T-helper 1 cell treated with Interleukin-12 subunit alpha and Interleukin-12 subunit beta and Interleukin-4 antibody, amounts not matched to agents 30 μg/mL and 1 μg/mL, for 36 hours (primary cell): ENCODE measurements around the gene TMTC3.

ENCODE experiments used
- H3K27ac Mint-ChIP-seq: one replicate; pipeline ENCODE4 v1.8.0; 2021; ENCODE audit warnings: mild to moderate bottlenecking, mixed read lengths
- H3K27me3 Mint-ChIP-seq: one replicate; pipeline ENCODE4 v1.8.0; 2021; ENCODE audit warnings: low read depth, mixed read lengths
- H3K36me3 Mint-ChIP-seq: one replicate; pipeline ENCODE4 v1.8.0; 2021; ENCODE audit warnings: low read depth, mixed read lengths
- H3K4me1 Mint-ChIP-seq: one replicate; pipeline ENCODE4 v1.8.0; 2021; ENCODE audit warnings: low read depth, mixed read lengths
- H3K4me3 Mint-ChIP-seq: one replicate; pipeline ENCODE4 v1.8.0; 2021; ENCODE audit warnings: mild to moderate bottlenecking, moderate library complexity, mixed read lengths
- H3K9me3 Mint-ChIP-seq: one replicate; pipeline ENCODE4 v1.8.0; 2021; ENCODE audit warnings: mixed read lengths

Gene TMTC3

GRCh38 chr12:88144546-88145468 lies 2.7 kb downstream of the TMTC3 start:
- no peaks in the 10 kb centered on the region for H3K27me3 Mint-ChIP-seq
- peaks cover 27% of the 10 kb centered on the region for H3K4me1 Mint-ChIP-seq

GRCh38 chr12:88145567-88146505 lies 3.7 kb downstream of the TMTC3 start:
- Mint-ChIP-seq H3K27ac (no peak overlapping the region), H3K4me1 (peaks cover 22% of the 10 kb centered on the region)

More at GRCh38 chr12:88144546-88145468, 2.7 kb downstream of the TMTC3 start:
- Mint-ChIP-seq H3K36me3 (peaks cover 8% of the 10 kb centered on the region), H3K4me3 (no peak overlapping the region), H3K9me3 (no peaks in the 10 kb centered on the region), H3K27ac (no peak overlapping the region)

DNA sequence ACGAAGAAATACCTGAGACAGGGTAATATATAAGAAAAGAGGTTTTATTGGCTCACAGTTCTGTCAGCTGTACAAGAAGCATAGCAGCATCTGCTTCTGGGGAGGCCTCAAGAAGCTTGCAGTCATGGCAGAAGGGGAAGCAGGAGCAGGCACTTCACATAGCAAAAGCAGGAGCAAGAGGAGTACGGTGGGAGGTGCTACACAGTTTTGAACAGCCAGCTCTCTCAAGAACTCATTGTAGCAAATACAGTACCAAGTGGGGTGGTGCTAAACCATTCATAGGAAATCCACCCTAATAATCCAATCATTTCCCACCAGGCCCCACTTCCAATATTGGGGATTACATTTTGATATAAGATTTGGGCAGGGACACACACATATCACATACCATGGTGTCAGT lies 8.0 kb downstream of the TMTC3 start:
- H3K27ac Mint-ChIP-seq = no peak overlapping the region
- peaks cover 5% of the 10 kb centered on the region for H3K4me1 Mint-ChIP-seq
- H3K27me3 Mint-ChIP-seq = no peaks in the 10 kb centered on the region
- no peaks in the 10 kb centered on the region for H3K9me3 Mint-ChIP-seq
- H3K36me3 Mint-ChIP-seq = peaks cover 4% of the 10 kb centered on the region
- H3K4me3 Mint-ChIP-seq = no peak overlapping the region

More at GRCh38 chr12:88145567-88146505, 3.7 kb downstream of the TMTC3 start:
- Mint-ChIP-seq H3K4me3 (no peak overlapping the region), H3K27me3 (no peaks in the 10 kb centered on the region), H3K9me3 (no peaks in the 10 kb centered on the region), H3K36me3 (peaks cover 5% of the 10 kb centered on the region)

DNA sequence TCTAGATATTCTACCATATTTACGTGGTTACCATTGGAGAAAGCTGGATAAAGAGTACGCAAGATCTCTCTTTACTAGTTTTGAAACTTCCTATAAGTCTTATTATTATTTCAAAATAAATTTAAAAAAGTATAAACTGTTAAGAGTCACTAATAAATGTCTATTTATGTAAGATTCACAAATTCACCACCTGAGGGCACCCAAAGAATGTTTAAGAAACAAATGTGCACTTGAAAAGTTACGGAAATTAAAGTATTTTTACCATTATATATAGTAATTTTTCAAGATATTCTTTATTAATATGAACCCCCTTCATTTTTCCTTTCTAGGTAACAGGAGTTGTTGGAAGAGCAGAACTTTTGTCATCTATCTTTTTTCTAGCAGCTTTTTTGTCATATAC lies 11.9 kb downstream of the TMTC3 start:
- Mint-ChIP-seq H3K27ac (no peak overlapping the region), H3K4me1 (no peaks in the 10 kb centered on the region), H3K9me3 (no peaks in the 10 kb centered on the region), H3K4me3 (no peak overlapping the region), H3K36me3 (peaks cover 3% of the 10 kb centered on the region), H3K27me3 (no peaks in the 10 kb centered on the region)

DNA sequence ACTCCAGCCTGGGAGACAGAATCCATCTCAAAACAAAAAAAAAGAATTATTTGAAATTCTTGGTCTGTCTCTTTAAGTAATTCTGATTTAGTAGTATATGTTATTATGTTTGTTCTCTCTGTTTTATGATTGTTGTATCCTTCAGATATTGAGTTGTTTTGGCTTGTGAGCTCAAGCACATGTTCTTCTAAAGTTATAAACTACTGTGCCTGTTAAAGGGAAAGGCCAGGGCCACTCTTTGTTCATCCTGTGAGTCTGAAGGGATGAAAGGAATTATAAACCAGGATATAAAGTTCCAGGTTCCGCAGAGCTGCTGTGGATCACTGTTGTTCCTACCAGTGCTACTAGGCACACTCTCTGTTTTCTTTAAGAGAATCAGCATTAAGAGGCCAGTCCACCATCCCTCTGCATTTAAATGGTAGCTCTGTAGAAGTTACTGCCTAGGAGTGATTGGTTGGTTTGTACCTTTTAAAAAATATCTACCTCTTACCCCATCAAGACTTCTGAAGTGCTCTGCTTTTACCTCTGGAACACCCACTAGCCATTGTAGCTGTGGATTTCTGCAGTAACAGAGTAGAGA lies 14.1 kb downstream of the TMTC3 start:
- H3K36me3 Mint-ChIP-seq = peaks cover 3% of the 10 kb centered on the region
- H3K27me3 Mint-ChIP-seq = no peaks in the 10 kb centered on the region
- no peak overlapping the region for H3K4me3 Mint-ChIP-seq
- H3K27ac Mint-ChIP-seq = no peak overlapping the region
- H3K9me3 Mint-ChIP-seq = no peaks in the 10 kb centered on the region
- no peaks in the 10 kb centered on the region for H3K4me1 Mint-ChIP-seq

GRCh38 chr12:88163371-88163770 lies 21.3 kb downstream of the TMTC3 start:
- Mint-ChIP-seq H3K36me3 (peaks cover 15% of the 10 kb centered on the region), H3K9me3 (no peaks in the 10 kb centered on the region), H3K27me3 (no peaks in the 10 kb centered on the region), H3K4me3 (no peak overlapping the region), H3K4me1 (no peaks in the 10 kb centered on the region), H3K27ac (no peak overlapping the region)

GRCh38 chr12:88166179-88166578 lies 24.1 kb downstream of the TMTC3 start:
- Mint-ChIP-seq H3K27ac (no peak overlapping the region), H3K9me3 (no peaks in the 10 kb centered on the region), H3K36me3 (peaks cover 18% of the 10 kb centered on the region), H3K27me3 (no peaks in the 10 kb centered on the region), H3K4me3 (no peak overlapping the region), H3K4me1 (no peaks in the 10 kb centered on the region)

GRCh38 chr12:88167384-88167783 lies 25.3 kb downstream of the TMTC3 start:
- H3K27ac Mint-ChIP-seq = no peak overlapping the region
- H3K27me3 Mint-ChIP-seq = no peaks in the 10 kb centered on the region
- no peaks in the 10 kb centered on the region for H3K9me3 Mint-ChIP-seq
- no peaks in the 10 kb centered on the region for H3K4me1 Mint-ChIP-seq
- peaks cover 22% of the 10 kb centered on the region for H3K36me3 Mint-ChIP-seq
- H3K4me3 Mint-ChIP-seq = no peak overlapping the region

- Mint-ChIP-seq H3K36me3 (peaks cover 28% of the 10 kb centered on the region), H3K27me3 (no peaks in the 10 kb centered on the region)
Measured at GRCh38 chr12:88172844-88173407, 30.8 kb downstream of the TMTC3 start.

DNA sequence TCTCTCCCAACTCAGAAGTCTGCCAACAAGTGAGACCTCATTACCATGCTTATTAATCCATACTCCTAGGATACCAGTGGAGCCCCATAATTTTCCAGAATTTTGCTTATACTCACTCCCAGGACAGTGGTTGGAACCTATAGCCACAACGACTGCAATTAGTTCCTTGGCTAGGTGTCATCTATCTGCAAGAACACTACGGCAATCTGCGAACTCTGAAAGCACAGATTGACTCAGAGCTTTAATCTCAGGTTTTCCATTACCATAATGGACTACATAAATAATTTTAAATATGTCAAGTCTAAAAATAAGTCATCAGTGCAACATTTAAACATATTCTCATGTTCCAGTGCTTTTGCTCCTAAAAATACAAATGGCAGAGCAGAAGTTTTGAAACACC lies 33.4 kb downstream of the TMTC3 start:
- Mint-ChIP-seq H3K27ac (no peak overlapping the region), H3K27me3 (no peaks in the 10 kb centered on the region), H3K36me3 (peaks cover 29% of the 10 kb centered on the region), H3K4me1 (no peaks in the 10 kb centered on the region), H3K4me3 (no peak overlapping the region), H3K9me3 (no peaks in the 10 kb centered on the region)

More at GRCh38 chr12:88172844-88173407, 30.8 kb downstream of the TMTC3 start:
- Mint-ChIP-seq H3K27ac (no peak overlapping the region), H3K4me1 (no peaks in the 10 kb centered on the region), H3K4me3 (no peak overlapping the region), H3K9me3 (no peaks in the 10 kb centered on the region)

DNA sequence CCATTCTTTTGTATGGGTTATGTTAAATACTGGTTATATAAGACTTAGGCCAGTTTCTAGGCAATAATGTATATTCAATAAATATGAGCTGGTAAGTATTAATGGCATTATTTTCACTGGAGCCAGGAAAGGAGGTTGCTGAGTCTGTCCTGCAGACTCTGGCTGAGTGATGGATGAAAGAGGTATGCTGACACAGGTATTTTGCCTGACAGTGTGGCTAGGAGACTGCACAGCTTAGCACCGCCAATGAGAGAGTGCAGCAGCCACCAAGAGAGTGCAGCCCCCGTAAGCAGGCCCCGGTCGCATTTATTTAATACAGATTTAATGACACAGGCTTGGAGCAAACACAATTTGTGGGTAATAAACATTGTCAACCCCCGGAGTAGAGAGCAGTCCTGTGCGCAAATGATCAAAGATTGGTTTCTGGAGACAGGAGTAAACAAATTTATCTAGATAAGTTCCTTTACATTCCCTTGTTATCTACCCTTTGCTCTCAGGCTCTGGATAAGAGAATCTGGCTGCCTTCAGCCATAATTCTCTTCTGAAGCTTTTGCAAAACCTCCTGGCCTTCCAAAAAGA lies 37.4 kb downstream of the TMTC3 start:
- H3K4me3 Mint-ChIP-seq = no peak overlapping the region
- no peak overlapping the region for H3K27ac Mint-ChIP-seq
- peaks cover 19% of the 10 kb centered on the region for H3K36me3 Mint-ChIP-seq
- H3K27me3 Mint-ChIP-seq = no peaks in the 10 kb centered on the region
- no peaks in the 10 kb centered on the region for H3K4me1 Mint-ChIP-seq
- no peaks in the 10 kb centered on the region for H3K9me3 Mint-ChIP-seq

- Mint-ChIP-seq H3K27ac (no peak overlapping the region), H3K36me3 (peaks cover 9% of the 10 kb centered on the region), H3K4me1 (no peaks in the 10 kb centered on the region), H3K27me3 (no peaks in the 10 kb centered on the region), H3K4me3 (no peak overlapping the region), H3K9me3 (no peaks in the 10 kb centered on the region)
Measured at GRCh38 chr12:88181881-88182280, 39.8 kb downstream of the TMTC3 start.

GRCh38 chr12:88182416-88182815 lies 40.3 kb downstream of the TMTC3 start:
- Mint-ChIP-seq H3K36me3 (peaks cover 10% of the 10 kb centered on the region), H3K27me3 (no peaks in the 10 kb centered on the region), H3K9me3 (no peaks in the 10 kb centered on the region), H3K4me1 (no peaks in the 10 kb centered on the region), H3K4me3 (no peak overlapping the region), H3K27ac (no peak overlapping the region)

DNA sequence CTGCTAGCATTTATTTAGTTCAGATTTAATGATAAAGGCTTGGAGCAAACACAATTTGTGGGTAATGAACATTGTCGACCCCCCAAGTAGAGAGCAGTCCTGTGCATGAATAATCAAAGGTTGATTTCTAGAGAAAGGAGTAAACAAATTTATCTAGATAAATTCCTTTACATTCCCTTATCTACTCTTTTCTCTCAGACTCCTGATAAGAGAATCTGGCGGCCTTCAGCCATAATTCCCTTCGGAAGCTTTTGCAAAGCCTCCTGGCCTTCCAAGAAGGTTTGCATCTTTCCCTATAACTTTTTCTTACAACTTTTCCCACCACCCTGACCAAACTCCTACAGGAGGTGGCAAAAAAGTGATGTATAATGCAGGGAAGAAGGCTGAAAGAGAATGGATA lies 42.1 kb downstream of the TMTC3 start:
- no peaks in the 10 kb centered on the region for H3K9me3 Mint-ChIP-seq
- peaks cover 10% of the 10 kb centered on the region for H3K36me3 Mint-ChIP-seq
- H3K4me1 Mint-ChIP-seq = no peaks in the 10 kb centered on the region
- no peaks in the 10 kb centered on the region for H3K27me3 Mint-ChIP-seq
- no peak overlapping the region for H3K27ac Mint-ChIP-seq
- no peak overlapping the region for H3K4me3 Mint-ChIP-seq
